Chondrocyte (in vitro differentiated cells): ENCODE results near the gene IFNG. TPM values are rescaled to one million over a fixed set of nuclear protein-coding genes. Genes with fewer than 3 reads are reported as not detected.

Experiments used
- DNase-seq: peaks from one replicate; pipeline ENCODE4 v3.0.0; 2021; ENCODE audit warnings: mixed read lengths, low spot score
- H3K27ac Mint-ChIP-seq: one replicate; pipeline ENCODE4 v1.8.0; 2021; ENCODE audit warnings: mild to moderate bottlenecking, moderate library complexity, mixed read lengths; ENCODE audit not compliant: unreplicated experiment
- H3K27me3 Mint-ChIP-seq: 2 replicates; pipeline ENCODE4 v1.8.0; 2021; ENCODE audit warnings: low read depth, mixed read lengths
- H3K36me3 Mint-ChIP-seq: 2 replicates; pipeline ENCODE4 v1.8.0; 2021; ENCODE audit warnings: low read depth, mixed read lengths
- H3K4me1 Mint-ChIP-seq: 2 replicates; pipeline ENCODE4 v1.8.0; 2021; ENCODE audit warnings: low read depth, mild to moderate bottlenecking, mixed read lengths
- H3K4me3 Mint-ChIP-seq: one replicate; pipeline ENCODE4 v1.8.0; 2021; ENCODE audit warnings: mild to moderate bottlenecking, moderate library complexity, mixed read lengths; ENCODE audit not compliant: unreplicated experiment
- H3K9me3 Mint-ChIP-seq: 2 replicates; pipeline ENCODE4 v1.8.0; 2021; ENCODE audit warnings: low read depth, mixed read lengths
- total RNA-seq: library from RNA; stranded (reverse); gene quantifications from 3 replicates; pipeline ENCODE4 v1.2.1, GENCODE V29; 2021
- TF ChIP-seq, protein P1 (sequence below): fragments of 200-600 bp; sonication (generic); IDR thresholded peaks from 2 replicates; pipeline ENCODE4 v1.5.0; 2021; ENCODE audit warnings: antibody characterized with exemption, mild to moderate bottlenecking, moderate library complexity

IFNG gene
- total RNA-seq, 1 donor from 2014 or later = not detected

DNA sequence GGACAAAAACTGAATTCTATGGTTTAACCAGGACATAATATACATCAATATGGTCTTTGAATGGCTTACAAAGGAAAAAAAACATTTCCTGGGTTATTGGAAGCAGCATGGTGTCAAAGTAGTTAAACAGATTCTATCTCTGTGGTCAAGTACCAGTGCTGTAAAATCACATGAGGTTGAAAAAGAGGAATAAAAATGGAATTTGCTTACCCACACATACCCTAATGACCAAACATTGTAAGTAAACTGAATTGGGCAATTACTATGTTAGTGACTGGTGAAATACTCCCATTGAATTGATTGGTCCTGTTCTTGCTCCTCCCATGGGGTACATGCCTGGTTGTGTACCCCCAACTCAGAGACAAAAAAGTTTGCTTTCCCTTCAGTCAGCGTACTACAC, 19.6 kb downstream of the IFNG start:
- Mint-ChIP-seq H3K36me3 (no peaks in the 10 kb centered on the region), H3K4me3 (no peak overlapping the region), H3K27me3 (peaks cover 19% of the 10 kb centered on the region), H3K4me1 (no peaks in the 10 kb centered on the region), H3K27ac (no peak overlapping the region), H3K9me3 (no peaks in the 10 kb centered on the region)
- TF ChIP-seq, protein P1, sequence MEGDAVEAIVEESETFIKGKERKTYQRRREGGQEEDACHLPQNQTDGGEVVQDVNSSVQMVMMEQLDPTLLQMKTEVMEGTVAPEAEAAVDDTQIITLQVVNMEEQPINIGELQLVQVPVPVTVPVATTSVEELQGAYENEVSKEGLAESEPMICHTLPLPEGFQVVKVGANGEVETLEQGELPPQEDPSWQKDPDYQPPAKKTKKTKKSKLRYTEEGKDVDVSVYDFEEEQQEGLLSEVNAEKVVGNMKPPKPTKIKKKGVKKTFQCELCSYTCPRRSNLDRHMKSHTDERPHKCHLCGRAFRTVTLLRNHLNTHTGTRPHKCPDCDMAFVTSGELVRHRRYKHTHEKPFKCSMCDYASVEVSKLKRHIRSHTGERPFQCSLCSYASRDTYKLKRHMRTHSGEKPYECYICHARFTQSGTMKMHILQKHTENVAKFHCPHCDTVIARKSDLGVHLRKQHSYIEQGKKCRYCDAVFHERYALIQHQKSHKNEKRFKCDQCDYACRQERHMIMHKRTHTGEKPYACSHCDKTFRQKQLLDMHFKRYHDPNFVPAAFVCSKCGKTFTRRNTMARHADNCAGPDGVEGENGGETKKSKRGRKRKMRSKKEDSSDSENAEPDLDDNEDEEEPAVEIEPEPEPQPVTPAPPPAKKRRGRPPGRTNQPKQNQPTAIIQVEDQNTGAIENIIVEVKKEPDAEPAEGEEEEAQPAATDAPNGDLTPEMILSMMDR = no peak
- DNase-seq = no peak

DNA sequence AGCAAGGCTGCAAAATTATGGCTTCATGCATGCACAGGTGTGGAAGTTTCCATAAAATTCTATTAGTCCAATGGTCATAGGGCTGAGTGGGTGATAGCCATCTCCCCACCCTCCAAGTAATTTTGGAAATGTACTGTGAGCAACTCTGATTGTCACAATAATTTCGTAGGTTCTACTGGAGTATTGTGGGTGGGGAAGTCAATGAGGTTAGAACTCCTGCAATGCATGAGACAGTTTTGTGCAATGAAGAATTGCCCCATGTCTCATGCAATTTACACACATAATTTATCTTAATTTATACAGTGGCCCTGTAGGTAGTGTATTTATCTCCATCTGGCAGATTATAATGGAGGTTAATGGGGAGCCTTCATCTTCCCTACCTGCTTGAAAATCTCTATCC, 20.5 kb downstream of the IFNG start:
- DNase-seq = no peak
- Mint-ChIP-seq H3K9me3 (no peaks in the 10 kb centered on the region), H3K4me1 (no peaks in the 10 kb centered on the region), H3K36me3 (no peaks in the 10 kb centered on the region), H3K4me3 (no peak overlapping the region), H3K27ac (no peak overlapping the region), H3K27me3 (peaks cover 19% of the 10 kb centered on the region)
- TF ChIP-seq, protein P1 = no peak

DNA sequence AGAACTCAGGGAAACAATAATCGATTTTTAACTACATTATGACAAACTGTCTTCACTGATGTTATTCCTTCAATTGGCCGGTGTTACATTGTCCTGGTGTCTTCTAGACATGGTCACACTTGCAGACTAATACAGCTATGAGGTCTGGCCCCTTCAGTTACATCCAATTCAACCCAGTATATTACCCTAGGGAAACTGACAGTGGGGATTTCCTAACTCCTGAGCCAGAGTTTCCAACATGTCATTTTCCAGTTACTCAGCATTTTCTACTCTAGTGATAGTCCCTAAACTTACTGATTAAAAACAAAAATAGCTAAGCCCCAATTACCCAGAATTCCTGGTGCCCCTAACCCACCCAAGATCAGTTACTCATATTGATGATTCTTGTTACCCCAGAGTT, 21.1 kb downstream of the IFNG start:
- DNase-seq = no peak
- Mint-ChIP-seq H3K4me3 (no peak overlapping the region), H3K27ac (no peak overlapping the region), H3K9me3 (no peaks in the 10 kb centered on the region), H3K36me3 (no peaks in the 10 kb centered on the region), H3K4me1 (no peaks in the 10 kb centered on the region), H3K27me3 (peaks cover 19% of the 10 kb centered on the region)
- TF ChIP-seq, protein P1 = no peak

DNA sequence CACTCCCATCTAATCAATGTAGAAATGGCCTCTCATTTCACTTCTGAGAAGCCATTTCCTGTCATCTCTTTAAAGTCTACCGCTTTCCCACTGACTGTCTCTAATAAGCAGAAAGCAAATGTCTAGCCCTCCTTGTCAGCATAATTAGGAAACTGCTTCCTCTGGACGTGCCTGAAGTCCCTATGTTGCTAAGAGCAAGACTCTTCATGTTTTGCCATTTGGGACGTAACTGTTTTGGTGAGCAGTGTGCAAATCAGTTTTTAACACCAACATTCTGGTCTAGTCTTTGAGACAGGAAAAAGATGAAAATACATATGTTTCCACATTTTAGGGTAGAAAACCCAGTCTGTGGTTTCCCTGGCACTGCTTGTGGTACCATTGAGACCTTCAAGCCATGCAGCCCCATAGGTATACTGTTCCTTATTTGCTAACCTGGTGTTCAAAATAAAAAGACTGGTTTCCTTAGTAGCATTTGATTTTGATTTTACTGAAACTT, 22.2 kb downstream of the IFNG start:
- H3K27ac Mint-ChIP-seq = no peak overlapping the region
- DNase-seq = no peak
- no peaks in the 10 kb centered on the region for H3K4me1 Mint-ChIP-seq
- H3K27me3 Mint-ChIP-seq = peaks cover 16% of the 10 kb centered on the region
- H3K9me3 Mint-ChIP-seq = no peaks in the 10 kb centered on the region
- TF ChIP-seq, protein P1 = no peak
- no peaks in the 10 kb centered on the region for H3K36me3 Mint-ChIP-seq
- no peak overlapping the region for H3K4me3 Mint-ChIP-seq

DNA sequence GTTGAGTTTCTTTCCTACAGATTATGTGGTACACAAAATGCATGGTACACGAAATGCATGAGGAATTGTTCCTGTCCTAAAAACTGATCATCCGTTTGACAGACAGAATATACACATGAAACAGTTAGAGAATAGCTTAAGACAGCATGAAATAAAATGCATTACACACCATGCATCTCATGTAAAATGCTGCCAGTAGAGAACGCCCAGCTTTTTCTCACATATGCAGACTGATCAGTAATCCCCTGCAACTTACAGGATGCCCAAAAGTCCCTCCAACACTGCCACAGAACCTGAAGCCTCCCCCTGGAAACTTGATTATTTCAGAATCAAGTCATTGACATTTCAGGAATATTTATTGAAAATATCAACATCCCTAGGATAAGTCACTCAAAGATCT, 24.0 kb downstream of the IFNG start:
- peaks cover 4% of the 10 kb centered on the region for H3K36me3 Mint-ChIP-seq
- H3K9me3 Mint-ChIP-seq = peaks cover 11% of the 10 kb centered on the region
- H3K27ac Mint-ChIP-seq = no peak overlapping the region
- DNase-seq = no peak
- no peak overlapping the region for H3K4me3 Mint-ChIP-seq
- TF ChIP-seq, protein P1 = no peak
- no peaks in the 10 kb centered on the region for H3K4me1 Mint-ChIP-seq
- peaks cover 16% of the 10 kb centered on the region for H3K27me3 Mint-ChIP-seq
